ENCODE data around the gene DGKZ. TPM values are rescaled to one million over a fixed set of nuclear protein-coding genes. Genes with fewer than 3 reads are reported as not detected.

The DGKZ gene
- total and polyA plus RNA-seq, 10 of the 15 experiments (the other 5 are each of a cell fraction or from before 2014, with no cell fraction given), result 0.50 to 78.4 (median 39.5) TPM

GRCh38 chr11:46326813-46327416 lies 20.3 kb upstream of the DGKZ start:
- in situ Hi-C loops (cut with MboI) (no loop called here), intact Hi-C loops (cut with micrococcal nuclease; ENCODE audit: unreplicated experiment) (no loop called here)
- ChIA-PET RAD21 (ENCODE audit: unreplicated experiment) (interaction anchor here (1.3 kb wide), 1 partner anchor 11 kb away, joined by 3 read pairs; no protein-coding TSS in a partner anchor), POLR2A (no interaction called here), CTCF (interaction anchor here (0.6 to 0.7 kb wide), 2 partner anchors 12 to 19 kb away, joined by 3 read pairs; no protein-coding TSS in a partner anchor), SMC1A (ENCODE audit: uncharacterized antibody, unreplicated experiment) (interaction anchor here (1.5 kb wide), 1 partner anchor 17 kb away, joined by 3 read pairs; no protein-coding TSS in a partner anchor)
- FAIRE-seq (no peak), DNase-seq (ENCODE audit: low read depth, low spot score) (no peak), ATAC-seq (no peak)
- BruUV-seq (replicated peaks), result no TSS peak
- Histone ChIP-seq H3K4me1 (ENCODE audit: control insufficient read depth, insufficient read depth, low read length) (no peaks in the 10 kb centered on the region; the same call in 1 of the 2 replicates), H2AFZ (ENCODE audit: control insufficient read depth, low read depth, low read length) (no peak overlapping the region), H3K27ac (ENCODE audit: control insufficient read depth, insufficient read depth) (no peak overlapping the region), H3K36me3 (ENCODE audit: control insufficient read depth in 2 of 2, insufficient read depth in 2 of 2, low read length in 1 of 2) (no peaks in the 10 kb centered on the region), H3K27me3 (replicated peaks in 1 of 2; ENCODE audit: control insufficient read depth in 2 of 2, insufficient read depth in 2 of 2, low read length in 1 of 2) (peaks cover 8 to 11% of the 10 kb centered on the region in 2 experiments; a peak in 3 of 4 replicates), H3K9ac (ENCODE audit: control insufficient read depth, insufficient read depth, low read length) (no peak overlapping the region), H3K79me2 (ENCODE audit: control insufficient read depth, insufficient read depth, low read length) (no peaks in the 10 kb centered on the region), H3K4me3 (no peak overlapping the region), H3K4me2 (ENCODE audit: control insufficient read depth, insufficient read depth) (no peak overlapping the region), H4K20me1 (ENCODE audit: control insufficient read depth, insufficient read depth) (no peaks in the 10 kb centered on the region), H3K9me3 (replicated peaks; ENCODE audit: control insufficient read depth, insufficient read depth, low read length) (no peaks in the 10 kb centered on the region)
- 34% methylated on average over 10 of the region's 10 CpGs for WGBS (ENCODE audit: insufficient coverage, insufficient replicate concordance, low lambda C conversion rate, missing lambda C conversion rate)
- TF ChIP-seq BRCA1 (IDR thresholded peaks at IDR 0.05; ENCODE audit: low read depth, low read length), result no peak
- no peak for TF ChIP-seq TBL1XR1 (IDR thresholded peaks at IDR 0.05; ENCODE audit: low read depth, low read length)
- TF ChIP-seq MTA3 (IDR thresholded peaks at IDR 0.05; ENCODE audit: borderline replicate concordance, low read length), result no peak
- TF ChIP-seq FOS (IDR thresholded peaks at IDR 0.05; ENCODE audit: borderline replicate concordance, extremely low read depth, insufficient read length), result no peak
- no peak for TF ChIP-seq MLLT1 (IDR thresholded peaks at IDR 0.05)
- TF ChIP-seq SP1 (IDR thresholded peaks at IDR 0.05; ENCODE audit: low read depth, low read length), result no peak
- TF ChIP-seq CBX5 (IDR thresholded peaks at IDR 0.05; ENCODE audit: low read depth), result no peak
- no peak for TF ChIP-seq RB1 (IDR thresholded peaks at IDR 0.05; ENCODE audit: borderline replicate concordance)
- TF ChIP-seq ZBTB40 (IDR thresholded peaks at IDR 0.05; ENCODE audit: borderline replicate concordance), result no peak
- TF ChIP-seq EZH2 (IDR thresholded peaks at IDR 0.05; ENCODE audit: borderline replicate concordance, control insufficient read depth, low read depth, low read length), result no peak
- TF ChIP-seq HCFC1 (IDR thresholded peaks at IDR 0.05; ENCODE audit: low read length), result no peak
- no peak for TF ChIP-seq RBBP5 (conservative IDR thresholded peaks at IDR 0.05)
- no peak for TF ChIP-seq MYB (IDR thresholded peaks at IDR 0.05; ENCODE audit: borderline replicate concordance, low read depth, low read length)
- no peak for TF ChIP-seq NFIC (IDR thresholded peaks at IDR 0.05; ENCODE audit: low read depth, low read length)
- no peak for TF ChIP-seq CHD4 (IDR thresholded peaks at IDR 0.05)
- no peak for TF ChIP-seq SUZ12 (IDR thresholded peaks at IDR 0.05; ENCODE audit: unreplicated experiment)
- TF ChIP-seq TAF1 (IDR thresholded peaks at IDR 0.05; ENCODE audit: borderline replicate concordance, low read depth, low read length), result no peak

All from GM12878 (cell line).